Measurements from ENCODE around the gene NEURL4.
"Not testable (repeated sequence)": the region's sequence is repeated elsewhere in the genome, so short reads cannot be mapped to it uniquely, and the experiment has no call there.

The NEURL4 gene

DNA sequence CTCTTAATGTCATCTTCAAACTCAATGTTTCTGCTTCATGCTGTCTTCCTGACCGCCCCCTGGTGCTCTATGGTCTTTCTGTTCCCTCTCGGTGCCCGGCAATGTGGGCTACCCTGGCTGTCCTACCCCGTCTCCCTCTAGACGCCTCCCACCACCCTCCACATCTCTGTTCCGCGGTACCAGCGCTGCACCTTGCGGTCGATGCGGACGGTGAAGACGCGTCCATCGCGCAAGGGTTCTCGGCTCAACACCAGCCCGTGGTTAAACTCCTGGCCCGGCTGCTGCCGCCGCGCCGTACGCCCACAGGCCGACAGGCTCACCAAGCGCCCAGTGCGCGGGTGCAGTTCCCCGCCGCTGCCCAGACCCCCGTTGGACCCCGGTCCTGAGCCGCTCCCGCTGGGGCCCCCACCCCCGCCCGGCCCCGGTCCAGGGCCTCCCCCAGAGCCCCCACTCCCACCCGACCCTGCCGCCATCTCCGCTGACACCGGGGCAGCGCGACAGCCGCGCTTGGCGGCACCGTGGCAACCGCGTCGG, at the start of gene NEURL4:
TSS of gene NEURL4 (minus strand) at position 496 of the 534 bp plus-strand sequence. CDS start at position 473, 23 bp downstream.
- DNase-seq, result no peak

DNA sequence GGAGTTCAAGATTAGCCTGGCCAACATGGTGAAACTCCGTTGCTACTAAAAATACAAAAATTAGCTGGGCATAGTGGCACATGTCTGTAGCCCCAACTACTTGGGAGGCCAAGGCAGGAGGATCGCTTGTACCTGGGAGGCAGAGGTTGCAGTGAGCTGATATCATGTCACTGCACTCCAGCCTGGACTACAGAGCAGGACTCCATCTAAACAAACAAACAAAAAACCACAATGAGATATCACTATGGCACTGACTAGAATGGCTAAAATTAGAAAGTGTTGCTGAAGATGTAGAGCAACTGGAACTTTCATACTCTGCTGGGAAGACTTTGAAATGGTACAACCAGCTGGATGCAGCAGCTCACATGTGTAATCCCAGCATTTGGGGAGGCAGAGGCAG, 45.2 kb upstream of the NEURL4 start:
- no peak for DNase-seq

DNA sequence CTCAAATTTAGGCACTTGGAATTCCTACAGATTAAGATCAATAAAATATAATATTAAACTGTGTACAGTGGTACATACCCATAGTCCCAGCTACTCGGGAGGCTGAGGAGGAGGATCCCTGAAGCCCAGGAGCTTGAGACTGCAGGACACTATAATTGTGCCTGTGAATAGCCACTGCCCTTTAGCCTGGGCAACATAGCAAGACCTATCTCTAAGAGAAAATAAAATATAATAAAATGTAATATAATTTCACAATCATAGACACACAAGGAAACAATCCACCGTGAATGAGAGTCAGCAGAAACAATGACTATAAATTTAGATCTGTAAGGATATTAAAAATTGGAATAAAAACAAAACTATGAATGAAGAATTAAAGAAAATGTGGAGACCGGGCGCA, 41.7 kb upstream of the NEURL4 start:
- no peak for DNase-seq

DNA sequence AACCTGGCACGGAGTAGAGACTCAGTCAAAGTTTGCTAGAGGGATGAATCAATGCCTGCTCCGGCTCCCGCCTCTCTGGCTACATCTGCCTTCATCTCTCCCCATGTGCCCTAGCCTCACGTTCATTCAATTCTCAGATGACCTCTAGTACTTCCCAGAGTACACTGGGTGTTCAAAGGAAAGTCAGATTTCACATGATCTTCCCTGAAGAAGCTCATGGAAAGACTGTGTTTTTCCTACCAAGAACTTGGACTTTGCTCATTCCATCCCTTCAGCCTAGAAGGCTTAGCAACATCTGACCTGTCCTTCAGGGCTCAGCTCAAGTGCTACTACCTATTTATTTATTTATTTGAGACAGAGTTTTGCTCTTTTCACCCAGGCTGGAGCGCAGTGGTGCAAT, 40.7 kb upstream of the NEURL4 start:
- no peak for DNase-seq

GRCh38 chr17:7368599-7368994, 39.5 kb upstream of the NEURL4 start:
- not testable (repeated sequence) for DNase-seq

DNA sequence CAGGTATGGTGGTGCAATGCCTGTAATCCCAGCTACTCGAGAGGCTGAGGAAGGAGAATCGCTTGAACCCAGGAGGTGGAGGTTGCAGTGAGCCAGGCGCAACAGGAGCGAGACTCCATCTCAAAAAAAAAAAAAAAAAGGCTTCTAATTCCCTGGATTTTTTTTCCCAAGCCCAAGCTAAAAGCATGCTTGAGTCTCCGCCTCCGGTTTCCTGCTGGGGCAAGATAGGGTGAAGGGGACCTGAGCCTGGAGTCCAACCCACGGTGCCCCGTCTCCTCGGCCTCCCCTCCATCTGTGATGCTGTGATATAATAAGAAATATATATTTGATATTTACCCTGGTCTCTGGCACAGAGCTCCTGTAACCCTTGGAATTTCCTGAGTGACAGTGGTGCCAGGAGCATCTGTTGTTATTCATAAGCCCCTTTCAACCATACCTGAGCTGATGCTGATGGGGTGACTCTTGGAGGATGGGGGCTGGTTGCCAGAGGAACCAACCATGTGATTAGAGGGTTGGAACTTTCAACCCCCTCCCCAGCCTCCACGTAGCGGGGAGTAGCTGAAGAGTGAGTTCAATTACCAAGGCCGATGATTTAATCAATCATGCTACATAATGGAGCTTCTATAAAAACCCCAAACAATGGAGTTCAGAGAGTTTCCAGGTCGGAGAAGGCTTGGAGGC, 38.9 kb upstream of the NEURL4 start:
- DNase-seq, result no peak

DNA sequence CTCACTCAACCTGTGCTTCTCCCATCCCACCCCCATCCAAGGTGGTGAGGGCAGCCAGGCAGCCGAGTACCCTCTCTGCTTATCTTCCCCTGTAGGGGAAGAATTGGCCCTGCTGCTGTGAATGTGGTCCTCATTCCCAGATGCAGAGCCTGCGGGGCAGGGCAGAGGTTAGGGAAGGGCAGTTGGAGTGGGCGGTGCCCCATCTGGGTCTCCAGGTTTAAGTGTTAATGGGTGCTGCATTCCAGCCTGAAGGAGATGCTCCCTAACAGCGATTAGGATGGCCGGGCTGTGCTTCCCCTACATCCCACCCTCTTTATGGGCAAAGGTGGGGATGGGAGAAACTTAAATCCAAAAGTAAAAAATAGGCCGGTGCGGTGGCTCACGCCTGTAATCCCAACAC, 37.9 kb upstream of the NEURL4 start:
- DNase-seq, result no peak

- not testable (repeated sequence) for DNase-seq
Measured at GRCh38 chr17:7365963-7366362, 36.8 kb upstream of the NEURL4 start.

DNA sequence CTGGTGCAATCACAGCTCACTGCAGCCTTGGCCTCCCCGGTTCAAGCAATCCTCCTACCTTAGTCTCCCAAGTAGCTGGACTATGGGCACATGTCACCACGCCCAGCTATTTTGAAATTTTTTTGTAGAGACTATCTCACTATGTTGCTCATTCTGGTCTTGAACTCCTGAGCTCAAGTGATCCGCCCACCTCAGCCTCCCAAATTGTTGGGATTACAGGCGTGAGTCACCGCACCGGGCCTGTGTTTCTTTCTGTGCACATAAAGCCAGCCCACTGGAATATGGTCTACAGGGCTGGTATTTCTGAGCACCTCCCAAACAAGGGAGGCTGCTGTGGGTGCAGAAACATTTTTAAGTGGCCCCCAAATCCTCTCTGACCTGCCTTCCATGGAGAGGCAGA, 34.2 kb upstream of the NEURL4 start:
- DNase-seq, result no peak

DNA sequence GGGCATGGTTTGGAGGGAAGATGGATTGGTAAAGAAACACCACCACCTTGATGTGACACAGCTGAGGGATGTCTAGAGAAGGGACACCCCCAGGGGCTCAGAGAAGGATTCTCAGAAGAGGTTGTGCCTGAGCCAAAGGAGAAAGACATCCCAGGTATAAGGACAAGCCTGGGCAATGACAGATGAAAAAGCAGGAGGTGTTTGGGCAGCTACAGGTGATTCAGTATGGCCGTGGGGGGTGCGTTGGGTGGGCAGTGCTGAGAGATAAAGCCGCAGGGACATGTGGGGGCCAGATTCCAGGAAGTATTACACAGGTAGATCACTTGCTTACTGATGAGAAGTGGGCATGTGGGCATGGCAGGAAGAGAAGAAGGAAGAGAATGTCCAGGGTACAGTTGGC, 32.8 kb upstream of the NEURL4 start:
- DNase-seq, result no peak

- DNase-seq, result no peak
Measured at GRCh38 chr17:7357381-7357780, 28.2 kb upstream of the NEURL4 start.

DNA sequence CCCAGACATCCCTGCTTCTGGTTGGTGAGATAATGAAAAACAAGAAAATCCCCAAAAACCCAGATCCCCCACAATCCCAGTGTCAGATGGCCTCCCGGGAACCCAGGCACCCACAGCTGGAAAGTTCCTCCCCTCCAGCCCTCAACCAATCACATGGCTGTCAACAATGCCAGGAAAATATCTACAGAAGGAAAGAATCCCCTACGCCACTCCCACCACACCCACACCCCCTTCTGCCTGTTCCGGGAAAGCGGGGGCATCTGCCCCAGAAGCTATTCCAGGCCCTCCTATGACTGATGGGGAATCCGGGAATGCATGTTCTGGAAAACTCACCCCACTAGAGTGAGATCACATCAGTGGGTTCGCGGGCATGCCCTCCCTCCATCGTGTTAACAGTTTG, 27.6 kb upstream of the NEURL4 start:
- DNase-seq, result no peak

GRCh38 chr17:7356072-7356549, 27.0 kb upstream of the NEURL4 start:
- peak; percentile 94 for DNase-seq

DNA sequence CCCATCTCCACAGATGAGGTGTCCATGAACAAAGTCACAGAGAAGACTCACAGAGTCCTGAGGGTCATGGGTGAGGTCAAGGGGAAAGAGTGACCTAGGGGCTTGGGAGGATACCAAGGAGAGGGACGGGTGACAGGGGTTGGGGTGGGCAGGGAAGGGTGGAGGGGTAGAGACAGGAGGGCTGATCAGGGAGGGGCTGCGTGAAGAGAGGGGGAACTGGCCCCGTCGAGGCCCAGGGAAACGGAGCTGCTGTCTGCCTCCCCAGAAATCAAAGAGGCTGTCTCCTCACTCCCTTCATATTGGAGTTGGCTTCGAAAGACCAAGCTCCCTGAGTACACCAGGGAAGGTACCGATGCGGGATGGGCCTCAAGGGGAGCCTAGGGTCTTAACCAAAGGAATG, 26.4 kb upstream of the NEURL4 start:
- no peak for DNase-seq

DNA sequence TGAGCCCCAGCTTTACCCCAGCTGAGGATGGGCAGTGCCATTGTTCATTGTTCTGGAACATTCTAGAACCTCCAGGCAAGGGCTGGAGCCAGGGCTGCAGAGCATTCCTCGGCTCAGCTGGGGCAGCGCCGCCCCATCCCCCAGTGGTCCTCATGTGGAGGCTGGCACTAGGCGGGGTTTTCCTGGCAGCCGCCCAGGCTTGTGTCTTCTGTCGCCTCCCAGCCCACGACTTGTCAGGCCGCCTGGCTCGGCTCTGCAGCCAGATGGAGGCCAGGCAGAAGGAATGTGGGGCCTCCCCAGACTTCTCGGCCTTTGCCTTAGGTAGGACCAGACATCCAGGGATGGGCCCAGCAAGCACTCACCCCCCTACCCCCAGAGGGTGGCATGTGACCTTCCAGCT, 25.9 kb upstream of the NEURL4 start, which contains the start of gene TMEM95:
TSS of gene TMEM95 (plus strand) at position 104 of the 400 bp plus-strand sequence. CDS start at position 153, 49 bp downstream.
- DNase-seq, result no peak

GRCh38 chr17:7354262-7354843, 25.2 kb upstream of the NEURL4 start:
- DNase-seq, result no peak

DNA sequence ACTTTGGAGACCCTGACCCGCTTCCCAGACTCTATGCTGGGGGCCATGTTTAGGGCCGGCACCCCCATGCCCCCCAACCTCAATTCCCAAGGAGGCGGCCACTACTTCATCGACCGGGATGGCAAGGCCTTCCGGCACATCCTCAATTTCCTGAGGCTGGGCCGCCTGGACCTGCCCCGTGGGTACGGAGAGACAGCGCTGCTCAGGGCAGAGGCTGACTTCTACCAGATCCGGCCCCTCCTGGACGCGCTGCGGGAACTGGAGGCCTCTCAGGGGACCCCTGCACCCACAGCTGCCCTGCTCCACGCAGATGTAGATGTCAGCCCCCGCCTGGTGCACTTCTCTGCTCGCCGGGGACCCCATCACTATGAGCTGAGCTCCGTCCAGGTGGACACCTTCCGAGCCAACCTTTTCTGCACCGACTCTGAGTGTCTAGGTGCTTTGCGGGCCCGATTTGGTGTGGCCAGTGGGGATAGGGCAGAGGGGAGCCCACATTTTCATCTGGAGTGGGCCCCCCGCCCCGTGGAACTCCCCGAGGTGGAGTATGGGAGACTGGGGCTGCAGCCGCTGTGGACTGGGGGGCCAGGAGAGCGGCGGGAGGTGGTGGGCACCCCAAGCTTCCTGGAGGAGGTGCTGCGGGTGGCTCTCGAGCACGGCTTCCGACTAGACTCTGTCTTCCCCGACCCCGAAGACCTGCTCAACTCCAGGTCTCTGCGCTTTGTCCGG, 23.9 kb upstream of the NEURL4 start:
- DNase-seq, result no peak

- DNase-seq, result no peak
Measured at GRCh38 chr17:7352503-7352889, 23.4 kb upstream of the NEURL4 start.

DNA sequence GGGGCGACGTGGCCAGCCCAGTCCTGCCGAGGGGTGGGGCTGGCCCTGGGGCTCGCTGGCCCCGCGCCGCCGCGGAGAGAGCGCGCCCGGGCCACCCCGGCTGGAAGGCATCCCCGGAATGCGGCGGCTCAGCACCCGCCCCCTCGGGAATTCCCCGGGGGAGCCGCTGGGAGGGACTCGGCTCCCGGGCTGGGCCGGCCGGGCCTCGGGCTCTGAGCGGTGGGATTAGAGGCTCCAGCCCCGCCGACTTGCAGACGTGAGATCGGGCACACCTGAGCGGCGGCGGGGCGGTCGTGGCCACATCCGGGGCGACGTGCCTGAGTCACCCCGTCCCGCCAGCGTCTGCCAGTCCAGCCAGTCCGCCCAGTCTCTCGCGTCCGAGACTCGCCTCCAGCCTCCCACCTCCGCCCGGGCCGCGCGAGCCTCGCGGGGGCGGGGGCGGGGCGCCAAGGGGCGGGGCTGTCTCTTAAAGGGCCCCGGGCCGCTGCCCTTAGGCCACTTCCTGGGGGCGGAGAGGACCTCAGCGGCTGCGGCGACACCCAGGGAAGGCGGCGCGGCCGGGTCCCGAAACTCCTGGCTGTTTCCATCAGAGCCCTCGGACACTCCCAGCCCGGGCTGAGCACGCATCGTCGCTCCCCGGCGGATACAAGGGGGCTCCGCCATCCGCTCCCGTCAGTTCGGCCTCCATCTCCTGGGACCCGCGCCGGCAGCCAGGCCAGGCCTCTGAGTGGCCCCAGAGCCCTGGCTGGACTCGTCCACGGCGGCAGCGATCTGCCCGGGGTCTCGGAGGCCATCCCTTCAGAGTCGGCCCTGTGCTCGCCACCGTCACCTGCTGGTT, 22.7 kb upstream of the NEURL4 start, which contains the start of gene KCTD11:
TSS of gene KCTD11 (plus strand) at position 498 of the 838 bp plus-strand sequence.
- DNase-seq, result peak; percentile 90

DNA sequence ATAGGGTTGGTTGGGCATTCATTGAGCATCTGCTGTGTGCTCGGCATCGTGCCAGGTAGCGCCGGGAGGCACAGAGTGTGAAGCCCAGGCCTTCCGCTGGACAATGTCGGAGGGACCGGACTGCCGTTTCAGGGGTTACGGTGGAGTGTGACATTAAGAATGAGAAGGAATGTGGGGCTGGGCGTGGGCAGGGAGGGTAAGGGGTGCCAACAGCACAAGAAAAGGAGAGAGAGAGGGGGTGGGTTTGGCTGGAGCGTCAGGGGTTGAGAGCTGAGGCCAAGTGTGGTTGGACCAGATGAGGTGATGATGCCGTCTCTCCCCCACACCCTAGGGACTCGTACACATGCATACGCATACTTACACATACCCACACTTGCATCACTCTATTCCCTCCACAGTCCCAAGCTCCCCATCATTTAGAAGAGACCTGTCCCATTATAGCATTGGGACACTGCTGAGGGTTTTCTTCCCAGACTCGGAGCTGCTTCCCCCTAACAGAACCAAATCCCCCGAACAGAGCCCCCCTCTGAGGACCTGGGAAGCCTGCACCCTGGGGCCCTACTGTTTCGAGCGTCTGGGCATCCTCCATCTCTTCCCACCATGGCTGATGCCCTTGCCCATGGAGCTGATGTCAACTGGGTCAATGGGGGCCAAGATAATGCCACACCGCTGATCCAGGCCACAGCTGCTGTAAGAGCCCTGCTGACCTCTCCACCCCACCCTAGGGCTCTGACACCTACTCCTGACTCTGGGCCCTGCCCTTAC, 19.5 kb upstream of the NEURL4 start:
- no peak for DNase-seq

DNA sequence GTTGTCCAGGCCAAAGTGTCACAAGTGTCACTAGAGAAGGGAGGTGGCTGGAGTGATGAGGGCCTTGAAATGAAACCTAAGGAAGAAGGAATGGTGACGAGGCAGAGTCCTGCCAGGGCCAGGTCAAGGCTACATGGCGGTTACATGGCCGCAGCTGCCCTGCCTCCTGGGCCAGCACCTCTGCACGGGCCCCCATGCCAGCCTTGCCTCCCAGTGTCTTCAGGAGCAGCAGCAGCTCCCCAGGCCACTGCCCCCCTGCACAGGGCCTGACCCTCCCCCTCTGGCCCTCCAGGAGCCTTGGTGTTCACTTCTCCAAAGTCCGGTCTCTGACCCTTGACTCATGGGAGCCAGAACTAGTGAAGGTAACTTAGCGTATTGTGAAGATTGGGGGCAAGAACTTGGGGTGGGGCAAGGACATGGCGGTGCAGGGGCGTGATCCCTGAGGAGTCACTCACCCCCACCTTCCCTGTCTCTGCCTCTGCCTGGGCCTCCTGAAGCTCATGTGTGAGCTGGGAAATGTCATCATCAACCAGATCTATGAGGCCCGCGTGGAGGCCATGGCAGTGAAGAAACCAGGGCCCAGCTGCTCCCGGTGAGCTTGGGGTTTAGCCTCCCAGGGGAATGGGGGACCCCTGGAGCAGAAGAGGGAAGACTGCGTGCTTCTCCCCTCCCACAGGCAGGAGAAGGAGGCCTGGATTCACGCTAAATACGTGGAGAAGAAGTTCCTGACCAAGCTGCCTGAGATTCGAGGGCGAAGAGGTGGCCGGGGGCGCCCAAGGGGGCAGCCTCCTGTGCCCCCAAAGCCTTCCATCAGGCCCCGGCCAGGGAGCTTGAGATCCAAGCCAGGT, 18.7 kb upstream of the NEURL4 start:
- DNase-seq, result no peak
